Midbrain (tissue), 1 donor: Measurements from ENCODE around the gene GDAP1L1.
A peak's percentile ranks its signal among the peaks of the same experiment; 100 is the strongest.
"Not testable (repeated sequence)": the region's sequence is repeated elsewhere in the genome, so short reads cannot be mapped to it uniquely, and the experiment has no call there.

ENCODE experiments used
- DNase-seq: peaks from one replicate; lab custom pipeline; 2025; lab: John Stamatoyannopoulos, UW

Gene GDAP1L1

GRCh38 chr20:44219791-44220190 lies 27.3 kb upstream of the GDAP1L1 start:
- DNase-seq: no peak

- no peak for DNase-seq
Measured at GRCh38 chr20:44221368-44221954, 25.6 kb upstream of the GDAP1L1 start.

- DNase-seq: no peak
Measured at GRCh38 chr20:44222027-44222426, 25.1 kb upstream of the GDAP1L1 start.

GRCh38 chr20:44222633-44223368 lies 24.3 kb upstream of the GDAP1L1 start:
- no peak for DNase-seq

- DNase-seq: no peak
Measured at GRCh38 chr20:44223721-44224120, 23.4 kb upstream of the GDAP1L1 start.

GRCh38 chr20:44224637-44225036 lies 22.5 kb upstream of the GDAP1L1 start:
- DNase-seq: no peak

- DNase-seq: no peak
Measured at GRCh38 chr20:44228465-44229258, 18.4 kb upstream of the GDAP1L1 start.

GRCh38 chr20:44231193-44231592 lies 15.9 kb upstream of the GDAP1L1 start:
- no peak for DNase-seq

- DNase-seq: no peak
Measured at GRCh38 chr20:44231713-44232468, 15.2 kb upstream of the GDAP1L1 start.

GRCh38 chr20:44232469-44232856 lies 14.6 kb upstream of the GDAP1L1 start:
- DNase-seq: not testable (repeated sequence)

GRCh38 chr20:44233436-44234016 lies 13.6 kb upstream of the GDAP1L1 start:
- no peak for DNase-seq

- DNase-seq: no peak
Measured at GRCh38 chr20:44234566-44235317, 12.4 kb upstream of the GDAP1L1 start.

- no peak for DNase-seq
Measured at GRCh38 chr20:44235702-44236101, 11.4 kb upstream of the GDAP1L1 start.

GRCh38 chr20:44236840-44237239 lies 10.3 kb upstream of the GDAP1L1 start:
- DNase-seq: not testable (repeated sequence)

- DNase-seq: no peak
Measured at GRCh38 chr20:44241796-44242195, 5.3 kb upstream of the GDAP1L1 start.

- DNase-seq: no peak
Measured at GRCh38 chr20:44245977-44246376, 1.1 kb upstream of the GDAP1L1 start.

GRCh38 chr20:44247586-44248409 lies 690 bp downstream of the GDAP1L1 start:
- peak; percentile 5 for DNase-seq

- DNase-seq: no peak
Measured at GRCh38 chr20:44248410-44248759, 1.3 kb downstream of the GDAP1L1 start.

- no peak for DNase-seq
Measured at GRCh38 chr20:44251284-44251683, 4.2 kb downstream of the GDAP1L1 start.

GRCh38 chr20:44253528-44253927 lies 6.4 kb downstream of the GDAP1L1 start:
- DNase-seq: no peak
